Stimulated activated CD8-positive, alpha-beta memory T cell treated with anti-CD3 and anti-CD28 coated beads, Interleukin-2, amount 100 ng/mL, for 48 hours (primary cell): Measurements from ENCODE around the gene DPH6.

Experiments
- DNase-seq, 2 donors: peaks; one replicate each; pipeline ENCODE4 v3.0.0-alpha.2; 2020; ENCODE audit warnings: low read depth in 2 of 2

DPH6 gene

GRCh38 chr15:35540885-35541284 is 5.1 kb downstream of the DPH6 start:
- no peak for DNase-seq

- DNase-seq = no peak
Observed at GRCh38 chr15:35540021-35540420, 5.9 kb downstream of the DPH6 start.

GRCh38 chr15:35535365-35535916 is 10.5 kb downstream of the DPH6 start:
- DNase-seq = no peak

GRCh38 chr15:35533130-35534110 is 12.5 kb downstream of the DPH6 start:
- no peak for DNase-seq

- no peak for DNase-seq
Observed at GRCh38 chr15:35530698-35531097, 15.3 kb downstream of the DPH6 start.

- DNase-seq = no peak
Observed at GRCh38 chr15:35529784-35530183, 16.2 kb downstream of the DPH6 start.

GRCh38 chr15:35522061-35522460 is 23.9 kb downstream of the DPH6 start:
- DNase-seq = no peak

- no peak for DNase-seq
Observed at GRCh38 chr15:35519541-35520149, 26.3 kb downstream of the DPH6 start.

GRCh38 chr15:35519052-35519451 is 26.9 kb downstream of the DPH6 start:
- no peak for DNase-seq

GRCh38 chr15:35514759-35515158 is 31.2 kb downstream of the DPH6 start:
- no peak for DNase-seq

- no peak for DNase-seq
Observed at GRCh38 chr15:35507932-35508638, 37.9 kb downstream of the DPH6 start.

GRCh38 chr15:35506272-35506870 is 39.6 kb downstream of the DPH6 start:
- no peak for DNase-seq

GRCh38 chr15:35505809-35506208 is 40.2 kb downstream of the DPH6 start:
- no peak for DNase-seq

GRCh38 chr15:35505141-35505540 is 40.8 kb downstream of the DPH6 start:
- no peak for DNase-seq

- DNase-seq = no peak
Observed at GRCh38 chr15:35499723-35500122, 46.2 kb downstream of the DPH6 start.

GRCh38 chr15:35496585-35496984 is 49.4 kb downstream of the DPH6 start:
- DNase-seq = no peak

- no peak for DNase-seq
Observed at GRCh38 chr15:35495080-35495479, 50.9 kb downstream of the DPH6 start.

- no peak for DNase-seq
Observed at GRCh38 chr15:35491999-35492398, 54.0 kb downstream of the DPH6 start.

GRCh38 chr15:35491173-35491572 is 54.8 kb downstream of the DPH6 start:
- DNase-seq = no peak

- no peak for DNase-seq
Observed at GRCh38 chr15:35490511-35490910, 55.5 kb downstream of the DPH6 start.

GRCh38 chr15:35487417-35487816 is 58.5 kb downstream of the DPH6 start:
- no peak for DNase-seq

GRCh38 chr15:35486296-35486695 is 59.7 kb downstream of the DPH6 start:
- no peak for DNase-seq
